A204.1 (cell line): ENCODE data around the gene FRMD4A.
"Not testable (repeated sequence)": the region's sequence is repeated elsewhere in the genome, so short reads cannot be mapped to it uniquely, and the experiment has no call there.

Experiments used
- FAIRE-seq: peaks from 2 replicates; lab custom pipeline; 2012; peaks lifted over from hg19 to GRCh38; lab: Jason Lieb, UNC

Gene FRMD4A

GRCh38 chr10:13775786-13776775 lies 554.6 kb downstream of the FRMD4A start:
- no peak for FAIRE-seq

- no peak for FAIRE-seq
Observed at GRCh38 chr10:13774303-13774893, 556.3 kb downstream of the FRMD4A start.

GRCh38 chr10:13773496-13774170 lies 557.1 kb downstream of the FRMD4A start:
- no peak for FAIRE-seq

GRCh38 chr10:13773043-13773442 lies 557.7 kb downstream of the FRMD4A start:
- FAIRE-seq: no peak

- no peak for FAIRE-seq
Observed at GRCh38 chr10:13771992-13772391, 558.7 kb downstream of the FRMD4A start.

- FAIRE-seq: no peak
Observed at GRCh38 chr10:13770760-13771493, 559.8 kb downstream of the FRMD4A start.

GRCh38 chr10:13769946-13770345 lies 560.8 kb downstream of the FRMD4A start:
- FAIRE-seq: no peak

GRCh38 chr10:13767676-13768178 lies 563.0 kb downstream of the FRMD4A start:
- FAIRE-seq: no peak

GRCh38 chr10:13767148-13767547 lies 563.6 kb downstream of the FRMD4A start:
- FAIRE-seq: not testable (repeated sequence)

GRCh38 chr10:13765641-13766341 lies 564.9 kb downstream of the FRMD4A start:
- FAIRE-seq: no peak

GRCh38 chr10:13761490-13762091 lies 569.1 kb downstream of the FRMD4A start:
- no peak for FAIRE-seq

GRCh38 chr10:13759168-13759567 lies 571.6 kb downstream of the FRMD4A start:
- FAIRE-seq: no peak

- FAIRE-seq: no peak
Observed at GRCh38 chr10:13758756-13759155, 572.0 kb downstream of the FRMD4A start.

- no peak for FAIRE-seq
Observed at GRCh38 chr10:13758312-13758711, 572.4 kb downstream of the FRMD4A start.

- FAIRE-seq: no peak
Observed at GRCh38 chr10:13754277-13754676, 576.4 kb downstream of the FRMD4A start.

- no peak for FAIRE-seq
Observed at GRCh38 chr10:13751191-13751764, 579.4 kb downstream of the FRMD4A start.

- no peak for FAIRE-seq
Observed at GRCh38 chr10:13750299-13751190, 580.2 kb downstream of the FRMD4A start.

GRCh38 chr10:13745271-13745670 lies 585.5 kb downstream of the FRMD4A start:
- FAIRE-seq: no peak

GRCh38 chr10:13743963-13744362 lies 586.8 kb downstream of the FRMD4A start:
- no peak for FAIRE-seq
